HEK293 (cell line): Measurements from ENCODE around the gene TRAK1.

Source experiments
- CTCF ChIP-seq: fragments of 450-650 bp; formaldehyde crosslinking; IDR thresholded peaks from 2 replicates; pipeline ENCODE4 v1.5.1; 2016; ENCODE audit warnings: missing biosample characterization, missing genetic modification characterization
- ZNF624 ChIP-seq: fragments of 450-650 bp; formaldehyde crosslinking; IDR thresholded peaks from 2 replicates; pipeline ENCODE4 v1.5.1; 2017; ENCODE audit warnings: missing biosample characterization, missing genetic modification characterization

GRCh38 chr3:42210726-42211125, 119.6 kb downstream of the TRAK1 start:
- TF ChIP-seq CTCF (tag by site-specific recombination): no peak
- no peak for TF ChIP-seq ZNF624
